GM19397 (cell line): ENCODE results near the gene ARHGEF12.

Experiments used
- ATAC-seq: cut with Tn5 transposase; IDR thresholded peaks from one replicate; pipeline ENCODE4 v1.9.1; 2021; ENCODE audit warnings: mild to moderate bottlenecking, moderate library complexity; ENCODE audit not compliant: unreplicated experiment

The ARHGEF12 gene

GRCh38 chr11:120512739-120513435 lies 176.7 kb downstream of the ARHGEF12 start:
- ATAC-seq = no peak

GRCh38 chr11:120513436-120514315 lies 177.5 kb downstream of the ARHGEF12 start:
- ATAC-seq = no peak

DNA sequence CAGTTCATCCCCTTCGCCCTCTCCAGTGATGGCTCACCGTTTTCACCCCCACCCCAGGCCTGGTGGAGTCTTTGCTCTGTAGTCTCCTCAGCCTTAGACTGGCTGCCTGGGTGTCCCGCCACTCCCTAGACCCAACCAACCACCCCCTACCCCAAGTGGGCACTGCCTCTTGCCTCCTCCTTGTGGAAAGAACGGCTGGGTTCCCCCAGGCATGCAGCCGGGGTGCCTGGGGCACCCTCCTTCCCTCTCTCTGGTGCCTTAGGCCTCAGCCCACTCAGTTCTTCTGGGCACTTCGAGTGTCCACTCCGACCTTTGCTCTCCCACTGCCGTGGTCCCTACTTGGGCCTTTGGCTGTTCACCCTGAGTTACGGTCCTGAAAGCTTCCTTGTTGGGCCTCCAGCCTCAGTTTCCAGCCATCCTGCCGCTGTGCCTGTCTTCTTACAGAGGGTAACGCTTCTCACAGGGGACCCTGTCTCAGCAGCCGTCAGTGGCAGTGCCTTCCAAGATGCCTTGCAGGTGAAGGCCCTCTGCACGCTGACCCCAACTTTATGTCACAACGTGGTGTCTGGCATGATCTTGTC lies 178.4 kb downstream of the ARHGEF12 start:
- ATAC-seq = no peak

- no peak for ATAC-seq
Observed at GRCh38 chr11:120515186-120515723, 179.0 kb downstream of the ARHGEF12 start.

DNA sequence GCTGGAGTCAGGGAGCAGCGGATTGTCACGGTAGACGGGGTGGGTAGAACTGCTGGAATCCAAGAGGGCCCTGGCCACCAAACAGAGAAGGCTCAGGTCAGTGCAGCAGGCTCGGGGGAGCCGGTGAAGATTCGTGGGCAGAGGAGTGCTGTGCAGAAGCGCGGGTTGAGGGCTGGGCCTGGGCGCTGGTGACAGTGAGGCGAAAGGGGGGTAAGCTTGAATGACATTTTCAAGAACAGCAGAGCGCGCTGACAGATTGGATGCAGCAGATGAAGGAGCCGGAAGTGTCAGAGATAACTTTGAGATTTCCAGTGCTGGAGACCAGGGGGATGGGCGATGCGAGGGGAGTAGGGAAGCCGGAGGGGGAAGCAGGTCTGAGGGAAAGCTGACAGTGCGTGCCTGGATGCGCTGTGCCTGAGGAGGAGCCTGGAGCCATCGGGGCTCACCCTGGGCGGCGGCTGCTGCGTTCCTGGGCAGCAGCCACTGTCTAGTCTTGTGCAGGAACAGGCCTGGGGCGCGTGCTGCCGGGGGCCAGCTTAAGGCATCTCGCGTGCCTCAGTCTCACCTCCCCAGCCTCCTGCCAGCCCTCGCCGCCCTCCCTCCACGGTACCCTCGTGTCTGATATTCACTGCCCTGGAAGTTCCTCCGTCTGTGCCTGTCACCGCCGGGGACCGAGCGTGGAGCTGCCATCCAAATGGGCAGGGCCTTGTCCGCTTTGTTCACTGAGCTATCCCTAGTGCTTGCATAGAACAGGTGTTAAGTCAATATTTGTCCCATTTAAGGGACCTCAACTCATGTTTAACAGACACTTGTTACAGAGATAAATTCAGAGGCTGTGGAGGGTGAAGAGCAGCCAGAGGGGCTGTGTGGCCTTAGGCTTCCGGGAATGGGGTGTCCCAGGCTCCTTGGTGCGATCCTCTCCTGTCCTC lies 180.5 kb downstream of the ARHGEF12 start:
- no peak for ATAC-seq

GRCh38 chr11:120517390-120517761 lies 181.2 kb downstream of the ARHGEF12 start:
- ATAC-seq = no peak

- no peak for ATAC-seq
Observed at GRCh38 chr11:120517801-120518291, 181.6 kb downstream of the ARHGEF12 start.

GRCh38 chr11:120518356-120518755 lies 182.1 kb downstream of the ARHGEF12 start:
- ATAC-seq = no peak

DNA sequence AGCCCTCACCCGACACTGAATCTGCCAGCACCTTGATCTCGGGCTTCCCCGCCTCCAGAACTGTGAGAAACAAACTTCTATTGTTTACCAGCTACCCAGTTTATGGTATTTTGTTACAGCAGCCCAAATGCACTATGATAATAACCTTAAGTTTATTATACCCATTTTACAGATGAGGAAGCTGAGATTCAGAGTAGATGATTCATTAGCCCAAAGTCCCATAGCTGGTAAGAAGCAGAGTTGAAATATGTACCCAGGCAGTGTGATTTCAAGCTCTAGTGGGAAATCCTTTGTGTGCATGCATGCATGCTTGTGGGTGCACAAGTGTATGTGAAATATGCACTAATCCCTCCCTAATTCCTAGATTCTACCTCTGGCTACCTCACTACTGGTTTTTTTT lies 183.3 kb downstream of the ARHGEF12 start:
- no peak for ATAC-seq

- ATAC-seq = no peak
Observed at GRCh38 chr11:120520091-120520822, 184.0 kb downstream of the ARHGEF12 start.

DNA sequence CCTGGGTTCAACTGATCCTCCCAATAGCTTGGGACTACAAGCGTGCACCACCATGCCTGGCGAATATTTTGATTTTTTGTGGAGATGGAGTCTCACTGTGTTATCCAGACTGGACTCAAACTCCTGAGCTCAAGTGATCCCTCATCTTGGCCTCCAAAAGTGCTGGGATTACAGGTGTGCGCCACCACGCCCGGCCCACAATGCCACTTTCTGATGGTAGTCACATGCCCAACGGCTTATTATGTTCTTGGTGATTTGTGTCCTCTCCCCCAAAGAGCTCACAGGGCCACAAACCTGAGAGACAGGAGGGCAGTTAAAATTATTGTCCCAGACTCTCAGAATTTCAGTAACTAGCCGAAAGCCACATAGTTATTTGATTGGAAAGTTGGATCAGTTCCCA lies 185.0 kb downstream of the ARHGEF12 start:
- ATAC-seq = no peak

DNA sequence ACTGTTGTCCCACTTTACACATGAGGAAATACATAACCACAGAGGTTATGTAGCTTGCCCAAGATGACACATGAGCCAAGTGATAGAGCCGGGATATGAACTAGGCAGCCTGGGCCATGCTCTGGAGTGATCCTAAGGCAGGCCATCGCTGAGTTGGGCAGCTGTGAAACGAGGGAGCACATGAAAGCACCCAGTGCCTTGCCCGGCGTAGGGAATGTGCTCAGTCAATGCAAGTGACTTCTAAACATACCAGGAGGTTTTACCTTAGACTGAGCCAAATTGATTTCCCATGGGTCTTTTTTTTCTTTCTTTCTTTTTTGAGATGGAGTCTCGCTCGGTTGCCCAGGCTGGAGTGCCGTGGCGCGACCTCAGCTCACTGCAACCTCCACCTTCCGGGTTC lies 185.8 kb downstream of the ARHGEF12 start:
- no peak for ATAC-seq

GRCh38 chr11:120522736-120523135 lies 186.5 kb downstream of the ARHGEF12 start:
- no peak for ATAC-seq

DNA sequence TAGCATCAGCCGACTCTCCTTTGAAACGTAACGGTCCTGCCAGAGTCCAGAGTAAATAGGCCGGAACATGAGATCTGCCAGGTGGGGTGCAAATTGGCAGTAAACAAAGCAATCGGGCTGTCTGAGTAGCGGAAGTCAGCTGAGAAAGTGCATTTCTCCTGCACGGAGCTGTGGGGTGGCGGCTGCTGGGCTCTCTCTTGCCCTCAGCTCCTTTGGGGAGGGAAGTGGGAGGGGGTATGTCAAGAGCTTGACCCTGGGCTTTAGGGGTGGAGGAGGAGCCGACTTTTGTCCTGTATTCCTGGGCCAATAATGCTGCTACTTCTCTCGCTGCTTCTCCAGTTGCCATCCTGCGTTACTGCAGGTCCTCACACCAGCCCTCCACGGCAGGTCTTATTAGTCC lies 187.0 kb downstream of the ARHGEF12 start:
- ATAC-seq = no peak

DNA sequence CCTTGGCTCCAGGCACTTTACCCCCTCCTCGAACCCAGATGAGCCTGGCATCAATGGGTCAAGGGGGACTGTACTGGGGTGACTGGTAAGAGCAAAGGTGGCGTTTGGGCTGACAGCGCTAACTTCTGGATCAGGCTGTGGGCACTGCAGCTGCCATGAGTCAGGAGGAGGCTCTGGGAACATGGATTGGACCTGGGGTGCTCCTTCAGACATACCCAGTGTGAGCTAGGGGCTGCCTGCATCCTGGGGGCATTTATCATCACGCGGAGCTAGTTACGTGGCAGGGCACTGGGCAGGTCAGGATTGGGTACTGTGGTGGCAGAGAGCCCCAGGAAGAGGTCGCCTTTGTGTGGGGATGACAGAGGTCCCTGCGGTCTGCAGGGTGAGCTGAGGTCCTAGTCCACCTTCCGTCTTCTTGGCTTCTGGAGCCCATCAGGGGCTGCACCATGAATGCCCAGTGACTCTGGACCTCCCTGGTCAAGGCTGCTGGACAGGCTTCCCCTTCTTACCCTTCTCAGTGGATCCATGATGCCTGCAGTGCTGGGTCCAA lies 188.4 kb downstream of the ARHGEF12 start:
- no peak for ATAC-seq

- ATAC-seq = no peak
Observed at GRCh38 chr11:120525261-120526171, 189.3 kb downstream of the ARHGEF12 start.

GRCh38 chr11:120526241-120526640 lies 190.0 kb downstream of the ARHGEF12 start:
- ATAC-seq = no peak

GRCh38 chr11:120527111-120527761 lies 191.0 kb downstream of the ARHGEF12 start:
- ATAC-seq = no peak
